ENCODE results near the gene GHR. TPM values are rescaled to one million over a fixed set of nuclear protein-coding genes. Genes with fewer than 3 reads are reported as not detected.

Gene GHR
- total RNA-seq, 2 donors from 2014 or later: 0.27 to 1.2 TPM

GRCh38 chr5:42648036-42648435 is 224.8 kb downstream of the GHR start:
- DNase-seq: no peak
- no peak overlapping the region for H3K4me3 ChIP-seq (ENCODE audit: low read length)
- H3K36me3 ChIP-seq (ENCODE audit: control insufficient read depth, insufficient read depth, low read length): no peaks in the 10 kb centered on the region
- no peak overlapping the region for H3K9ac ChIP-seq (ENCODE audit: extremely low read depth, low read length, poor library complexity, severe bottlenecking)
- no peaks in the 10 kb centered on the region for H3K27me3 Mint-ChIP-seq (ENCODE audit: insufficient read depth)
- no peaks in the 10 kb centered on the region for H3K27me3 ChIP-seq (ENCODE audit: control insufficient read depth, insufficient read depth, low read length, poor library complexity, severe bottlenecking)
- H3K4me1 ChIP-seq (ENCODE audit: control insufficient read depth, insufficient read depth, low read length): no peaks in the 10 kb centered on the region
- no peaks in the 10 kb centered on the region for H3K9me3 ChIP-seq (ENCODE audit: control insufficient read depth, low read length)
- H3K4me1 Mint-ChIP-seq: no peaks in the 10 kb centered on the region
- no peak overlapping the region for H3K27ac ChIP-seq (ENCODE audit: low read depth, low read length)
- no peaks in the 10 kb centered on the region for H3K9me3 Mint-ChIP-seq
- no peak overlapping the region for H3K27ac Mint-ChIP-seq
- H3K36me3 Mint-ChIP-seq (ENCODE audit: low read depth): no peaks in the 10 kb centered on the region
- WGBS, 2 experiments (ENCODE audit: insufficient coverage in 1 of 2, insufficient read length in 1 of 2): 89 to 96% methylated on average over 1 to 3 of the region's 3 CpGs
- TF ChIP-seq CTCF (conservative IDR thresholded peaks at IDR 0.05): no peak
- H3K4me3 Mint-ChIP-seq: no peak overlapping the region

- Histone ChIP-seq H3K4me1 (ENCODE audit: control insufficient read depth, insufficient read depth, low read length) (no peaks in the 10 kb centered on the region), H3K27me3 (ENCODE audit: control insufficient read depth, insufficient read depth, low read length, poor library complexity, severe bottlenecking) (no peaks in the 10 kb centered on the region), H3K36me3 (ENCODE audit: control insufficient read depth, insufficient read depth, low read length) (no peaks in the 10 kb centered on the region), H3K27ac (ENCODE audit: low read depth, low read length) (no peak overlapping the region), H3K9me3 (ENCODE audit: control insufficient read depth, low read length) (no peaks in the 10 kb centered on the region), H3K9ac (ENCODE audit: extremely low read depth, low read length, poor library complexity, severe bottlenecking) (no peak overlapping the region), H3K4me3 (ENCODE audit: low read length) (no peak overlapping the region)
- Mint-ChIP-seq H3K36me3 (ENCODE audit: low read depth) (no peaks in the 10 kb centered on the region), H3K27me3 (ENCODE audit: insufficient read depth) (no peaks in the 10 kb centered on the region), H3K4me3 (no peak overlapping the region), H3K27ac (no peak overlapping the region), H3K9me3 (no peaks in the 10 kb centered on the region), H3K4me1 (no peaks in the 10 kb centered on the region)
- no peak for DNase-seq
- no peak for TF ChIP-seq CTCF (conservative IDR thresholded peaks at IDR 0.05)
- WGBS, 2 experiments (ENCODE audit: insufficient coverage in 1 of 2, insufficient read length in 1 of 2): 100% methylated on average over 1 of the region's 1 CpG; no CpG with 5 or more reads in 1 of the 2 experiments
These were observed 225.7 kb downstream of the GHR start for GRCh38 chr5:42648915-42649314.

GRCh38 chr5:42650084-42650483 is 226.8 kb downstream of the GHR start:
- 94 to 100% methylated on average over 1 to 3 of the region's 3 CpGs for WGBS, 2 experiments (ENCODE audit: insufficient coverage in 1 of 2, insufficient read length in 1 of 2)
- Mint-ChIP-seq H3K36me3 (ENCODE audit: low read depth) (no peaks in the 10 kb centered on the region), H3K4me3 (no peak overlapping the region), H3K27ac (no peak overlapping the region), H3K4me1 (no peaks in the 10 kb centered on the region), H3K9me3 (no peaks in the 10 kb centered on the region), H3K27me3 (ENCODE audit: insufficient read depth) (no peaks in the 10 kb centered on the region)
- no peaks in the 10 kb centered on the region for H3K4me1 ChIP-seq (ENCODE audit: control insufficient read depth, insufficient read depth, low read length)
- no peak overlapping the region for H3K9ac ChIP-seq (ENCODE audit: extremely low read depth, low read length, poor library complexity, severe bottlenecking)
- H3K9me3 ChIP-seq (ENCODE audit: control insufficient read depth, low read length): no peaks in the 10 kb centered on the region
- no peak overlapping the region for H3K27ac ChIP-seq (ENCODE audit: low read depth, low read length)
- no peak for TF ChIP-seq CTCF (conservative IDR thresholded peaks at IDR 0.05)
- H3K4me3 ChIP-seq (ENCODE audit: low read length): no peak overlapping the region
- DNase-seq: no peak
- no peaks in the 10 kb centered on the region for H3K27me3 ChIP-seq (ENCODE audit: control insufficient read depth, insufficient read depth, low read length, poor library complexity, severe bottlenecking)
- H3K36me3 ChIP-seq (ENCODE audit: control insufficient read depth, insufficient read depth, low read length): no peaks in the 10 kb centered on the region
